ENCODE results near the gene IL1RN.

The IL1RN gene

DNA sequence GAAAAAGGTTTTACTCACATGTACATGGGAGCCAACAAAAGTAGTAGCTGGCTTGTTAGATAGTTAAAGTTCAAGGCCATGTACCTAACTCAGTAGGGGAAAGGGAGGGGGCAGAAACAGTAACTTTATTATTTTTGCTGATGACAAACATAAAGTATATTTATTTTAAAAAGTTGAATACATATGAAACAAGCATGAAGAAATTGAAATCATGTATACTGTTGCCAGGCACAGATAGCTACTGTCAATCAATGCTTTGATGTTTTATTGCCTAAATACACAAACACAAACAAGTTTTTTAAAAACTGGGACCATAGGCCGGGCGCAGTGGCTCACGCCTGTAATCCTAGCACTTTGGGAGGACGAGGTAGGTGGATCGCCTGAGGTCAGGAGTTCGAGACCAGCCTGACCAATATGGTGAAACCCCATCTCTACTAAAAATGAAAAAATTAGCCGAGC lies 38.8 kb downstream of the IL1RN start:
- H3K27ac ChIP-seq, result no peak overlapping the region

DNA sequence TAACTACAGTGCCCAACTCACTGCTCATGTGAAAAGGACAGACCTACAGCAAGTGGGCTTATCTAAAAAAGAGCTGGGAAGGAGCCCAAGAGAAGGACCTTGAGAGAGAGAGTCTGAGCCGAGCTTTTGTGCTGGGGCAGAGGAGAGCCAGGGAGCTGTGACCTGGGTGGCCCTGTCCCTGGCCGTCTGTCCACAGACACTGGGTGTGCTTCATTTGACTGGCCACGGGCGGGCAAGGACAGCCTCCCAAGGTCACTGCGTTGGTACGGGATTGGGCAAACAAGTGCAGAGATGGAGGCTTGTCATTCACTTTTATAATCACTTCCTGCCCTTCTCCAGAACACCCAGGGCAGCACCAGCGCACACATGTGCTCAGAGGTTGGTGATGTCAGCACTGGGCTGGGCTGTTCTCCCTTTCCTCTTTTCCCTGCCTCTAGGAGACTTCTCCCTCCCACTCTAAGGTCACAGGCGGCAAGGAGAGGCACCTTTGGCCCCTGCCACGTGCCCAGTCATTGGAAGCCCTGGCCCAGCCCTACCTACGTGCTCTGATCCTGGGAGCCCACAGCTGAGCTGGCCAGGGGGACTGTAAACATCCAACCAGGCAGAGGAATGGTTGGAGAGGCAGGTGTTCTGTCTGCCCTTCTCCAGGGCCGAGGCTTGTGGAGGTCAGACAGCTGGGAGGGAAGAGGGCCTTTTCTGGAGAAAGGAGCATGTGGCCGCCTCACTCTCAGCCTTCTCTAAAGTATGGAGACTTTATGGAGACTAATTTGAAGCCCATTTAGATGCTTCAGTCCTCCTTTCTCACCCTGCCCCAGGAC lies 39.9 kb downstream of the IL1RN start:
- TF ChIP-seq ZFX (IDR thresholded peaks at IDR 0.05), result no peak
- TF ChIP-seq, protein P1, sequence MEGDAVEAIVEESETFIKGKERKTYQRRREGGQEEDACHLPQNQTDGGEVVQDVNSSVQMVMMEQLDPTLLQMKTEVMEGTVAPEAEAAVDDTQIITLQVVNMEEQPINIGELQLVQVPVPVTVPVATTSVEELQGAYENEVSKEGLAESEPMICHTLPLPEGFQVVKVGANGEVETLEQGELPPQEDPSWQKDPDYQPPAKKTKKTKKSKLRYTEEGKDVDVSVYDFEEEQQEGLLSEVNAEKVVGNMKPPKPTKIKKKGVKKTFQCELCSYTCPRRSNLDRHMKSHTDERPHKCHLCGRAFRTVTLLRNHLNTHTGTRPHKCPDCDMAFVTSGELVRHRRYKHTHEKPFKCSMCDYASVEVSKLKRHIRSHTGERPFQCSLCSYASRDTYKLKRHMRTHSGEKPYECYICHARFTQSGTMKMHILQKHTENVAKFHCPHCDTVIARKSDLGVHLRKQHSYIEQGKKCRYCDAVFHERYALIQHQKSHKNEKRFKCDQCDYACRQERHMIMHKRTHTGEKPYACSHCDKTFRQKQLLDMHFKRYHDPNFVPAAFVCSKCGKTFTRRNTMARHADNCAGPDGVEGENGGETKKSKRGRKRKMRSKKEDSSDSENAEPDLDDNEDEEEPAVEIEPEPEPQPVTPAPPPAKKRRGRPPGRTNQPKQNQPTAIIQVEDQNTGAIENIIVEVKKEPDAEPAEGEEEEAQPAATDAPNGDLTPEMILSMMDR (conservative IDR thresholded peaks at IDR 0.05), result no peak
- H3K27ac ChIP-seq, result peak overlapping the region; percentile 6; the same call in 1 of the 2 replicates

More for the DNA sequence above, 38.8 kb downstream of the IL1RN start:
- TF ChIP-seq ZFX (IDR thresholded peaks at IDR 0.05), result no peak
- TF ChIP-seq, protein P1 (conservative IDR thresholded peaks at IDR 0.05), result no peak

DNA sequence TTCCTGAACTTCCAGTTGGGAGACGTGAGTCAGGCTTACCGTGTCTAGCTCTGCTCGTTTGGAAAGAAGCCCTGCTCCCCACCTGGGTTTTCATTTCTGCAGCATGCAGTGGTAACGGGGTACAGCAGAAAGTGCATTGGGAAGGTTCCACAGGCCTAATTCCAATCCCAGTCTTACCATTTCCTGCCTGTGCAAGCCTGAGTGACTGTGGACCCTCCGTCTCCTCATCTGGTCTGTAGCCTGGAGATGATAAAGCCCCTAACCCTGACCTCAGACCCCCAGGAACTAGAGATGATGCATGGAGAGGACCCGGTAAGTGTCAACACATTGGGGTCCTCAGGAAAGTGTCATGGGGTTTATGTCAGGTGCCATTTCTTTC lies 40.6 kb downstream of the IL1RN start:
- H3K27ac ChIP-seq, result no peak overlapping the region
- no peak for TF ChIP-seq ZFX (IDR thresholded peaks at IDR 0.05)
- TF ChIP-seq, protein P1 (conservative IDR thresholded peaks at IDR 0.05), result no peak

DNA sequence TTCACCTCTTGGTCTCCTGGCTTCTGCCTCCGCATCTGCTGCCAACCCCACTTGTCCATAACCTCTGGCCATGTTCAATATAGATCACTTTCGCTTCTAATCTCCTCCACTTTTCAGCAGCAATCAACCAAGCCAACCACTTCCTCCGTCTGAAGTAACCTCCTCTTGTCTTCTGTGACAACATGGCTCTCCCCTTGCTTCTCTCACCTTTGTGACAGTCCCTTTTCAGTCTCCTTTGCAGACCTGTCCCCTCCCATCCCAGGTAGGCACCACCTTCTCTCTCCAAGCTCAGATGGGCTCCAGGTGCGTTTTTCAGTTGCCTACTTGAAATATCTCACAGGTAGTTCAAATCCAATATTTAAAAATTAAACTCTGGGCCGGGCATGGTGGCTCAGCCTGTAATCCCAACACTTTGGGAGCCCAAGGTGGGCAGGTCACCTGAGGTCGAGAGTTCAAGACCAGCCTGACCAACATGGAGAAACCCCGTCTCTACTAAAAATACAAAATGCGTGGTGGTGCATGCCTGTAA lies 41.7 kb downstream of the IL1RN start:
- no peak overlapping the region for H3K27ac ChIP-seq
- no peak for TF ChIP-seq ZFX (IDR thresholded peaks at IDR 0.05)
- TF ChIP-seq, protein P1 (conservative IDR thresholded peaks at IDR 0.05), result no peak

DNA sequence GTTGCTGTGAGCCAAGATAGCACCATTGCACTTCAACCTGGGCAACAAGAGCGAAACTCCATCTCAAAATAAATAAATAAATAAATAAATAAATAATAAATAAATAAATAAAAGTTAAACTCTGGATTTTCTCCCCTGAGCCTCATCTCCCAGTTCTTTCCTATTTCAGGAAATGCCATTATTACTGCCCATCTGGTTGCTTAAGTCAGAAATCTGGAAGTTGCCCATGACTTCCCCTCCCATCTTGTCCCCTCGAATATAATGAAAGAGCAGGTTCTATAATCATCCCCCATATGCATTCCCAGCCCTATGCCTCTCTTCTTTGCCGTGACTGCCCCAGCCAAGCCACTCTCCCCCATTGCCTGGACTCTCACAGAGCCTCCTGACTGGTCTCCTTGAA lies 42.2 kb downstream of the IL1RN start:
- H3K27ac ChIP-seq, result no peak overlapping the region
- TF ChIP-seq, protein P1 (conservative IDR thresholded peaks at IDR 0.05), result no peak
- no peak for TF ChIP-seq ZFX (IDR thresholded peaks at IDR 0.05)

DNA sequence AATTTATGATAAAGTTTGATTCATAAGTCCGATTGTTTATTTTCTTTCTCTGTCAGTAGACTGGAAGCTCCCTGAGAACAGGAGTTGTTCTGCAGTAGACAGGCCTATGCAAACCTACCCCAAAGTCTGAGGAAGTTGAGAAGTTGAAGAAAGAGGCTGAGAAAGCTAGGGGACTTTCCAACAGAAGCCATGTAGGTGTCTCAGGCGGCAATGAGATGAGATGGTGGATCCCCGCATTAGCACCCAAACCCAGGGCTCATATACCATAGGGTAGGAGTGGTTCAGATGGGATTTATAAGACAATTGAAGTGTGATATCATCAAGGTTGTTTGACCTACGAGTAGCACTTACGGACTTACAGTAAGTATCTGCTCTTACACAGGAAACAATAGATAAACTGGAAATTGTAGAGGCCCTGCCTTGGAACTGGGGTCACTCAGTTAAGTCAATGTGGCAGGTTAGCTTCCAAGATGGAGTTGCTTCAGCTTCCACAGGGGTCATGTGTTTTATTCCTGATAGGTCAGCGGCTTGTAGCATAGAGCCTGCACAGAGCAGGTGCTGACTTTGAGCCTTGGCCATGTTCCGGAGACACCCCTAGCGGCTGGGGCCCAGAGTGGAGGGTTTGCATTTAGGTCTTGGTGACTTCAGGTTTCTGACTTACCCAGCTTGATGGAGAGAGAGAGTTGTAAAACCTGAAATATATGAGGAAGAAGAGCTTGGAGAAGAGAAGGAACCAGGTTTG lies 44.1 kb downstream of the IL1RN start:
- TF ChIP-seq, protein P1 (conservative IDR thresholded peaks at IDR 0.05), result no peak
- TF ChIP-seq ZFX (IDR thresholded peaks at IDR 0.05), result no peak
- H3K27ac ChIP-seq, result no peak overlapping the region
